GM12878 (cell line): ENCODE measurements around the gene AKAP9. TPM values are rescaled to one million over a fixed set of nuclear protein-coding genes. Genes with fewer than 3 reads are reported as not detected.
A peak's percentile ranks its signal among the peaks of the same experiment; 100 is the strongest.

Experiments used
- ATAC-seq: fragments of 200-7000 bp; cut with Tn5 transposase; 3 replicates; pipeline ENCODE4 v1.9.1; 2020; ENCODE audit warnings: mild to moderate bottlenecking, moderate library complexity
- BruUV-seq: library from RNA; stranded (reverse); fragments of 400-500 nt; replicated peaks from 2 replicates; lab custom pipeline; 2021; lab: Mats Ljungman, UMichigan
- CTCF ChIA-PET: fragments of 300-600 bp; sonication (Branson Sonifier 250); formaldehyde crosslinking; extraction: SDS; loops from one replicate; lab custom pipeline; 2021; ENCODE audit warnings: inconsistent platforms; lab: Yijun Ruan, JAX
- POLR2A ChIA-PET: fragments of 350-600 bp; formaldehyde crosslinking; extraction: SDS; loops from one replicate; lab custom pipeline; 2021; ENCODE audit warnings: inconsistent platforms; lab: Charles Lee
- RAD21 ChIA-PET: fragments of 300-600 bp; sonication (Branson Sonifier 250); formaldehyde crosslinking; loops from one replicate; lab custom pipeline; 2023; ENCODE audit warnings: antibody characterized with exemption; ENCODE audit not compliant: unreplicated experiment; lab: Charles Lee
- SMC1A ChIA-PET: fragments of 300-600 bp; sonication (Branson Sonifier 250); formaldehyde crosslinking; loops from one replicate; lab custom pipeline; 2023; ENCODE audit not compliant: unreplicated experiment, uncharacterized antibody; lab: Charles Lee
- DNase-seq: peaks from one replicate; pipeline ENCODE4 v3.0.0-alpha.2; 2011; ENCODE audit warnings: low read depth, low spot score
- FAIRE-seq: peaks from 3 replicates; lab custom pipeline; 2011; peaks lifted over from hg19 to GRCh38; lab: Jason Lieb, UNC
- H2AFZ ChIP-seq: 2 replicates; pipeline ENCODE4 v1.6.0; 2011; ENCODE audit warnings: low read depth, low read length, control low read depth; ENCODE audit not compliant: control insufficient read depth
- H3K27ac ChIP-seq: 2 replicates; pipeline ENCODE4 v1.5.1; 2011; ENCODE audit warnings: control low read depth; ENCODE audit not compliant: control insufficient read depth, insufficient read depth
- H3K27me3 ChIP-seq, 2 experiments: replicated peaks in 1 of 2; 2 replicates each; pipeline versions ENCODE4 v1.6.0 to v1.6.1; 2011; ENCODE audit warnings: low read length in 1 of 2; ENCODE audit not compliant: control insufficient read depth in 2 of 2, insufficient read depth in 2 of 2
- H3K36me3 ChIP-seq, 2 experiments: 2 replicates each; pipeline ENCODE4 v1.5.1; 2011; ENCODE audit warnings: low read length in 1 of 2; ENCODE audit not compliant: control insufficient read depth in 2 of 2, insufficient read depth in 2 of 2
- H3K4me1 ChIP-seq: 2 replicates; pipeline ENCODE4 v1.6.1; 2011; ENCODE audit warnings: mild to moderate bottlenecking, low read length, moderate library complexity, mixed read lengths; ENCODE audit not compliant: control insufficient read depth, insufficient read depth
- H3K4me2 ChIP-seq: 2 replicates; pipeline ENCODE4 v1.6.0; 2011; ENCODE audit warnings: control low read depth; ENCODE audit not compliant: control insufficient read depth, insufficient read depth
- H3K4me3 ChIP-seq: fragments of 200-600 bp; sonication (generic); 2 replicates; pipeline ENCODE4 v1.5.1; 2016
- H3K79me2 ChIP-seq: 2 replicates; pipeline ENCODE4 v1.6.0; 2011; ENCODE audit warnings: low read length; ENCODE audit not compliant: control insufficient read depth, insufficient read depth
- H3K9ac ChIP-seq: 2 replicates; pipeline ENCODE4 v1.8.0; 2011; ENCODE audit warnings: low read length, control low read depth, mixed read lengths; ENCODE audit not compliant: control insufficient read depth, insufficient read depth
- H3K9me3 ChIP-seq: replicated peaks from 3 replicates; pipeline ENCODE4 v1.5.1; 2011; ENCODE audit warnings: mild to moderate bottlenecking, low read length; ENCODE audit not compliant: control insufficient read depth, insufficient read depth
- H4K20me1 ChIP-seq: 2 replicates; pipeline ENCODE4 v1.6.0; 2011; ENCODE audit not compliant: control insufficient read depth, insufficient read depth
- ASH2L ChIP-seq: fragments of 300-600, 200-600 bp; sonication (generic); IDR thresholded peaks from 2 replicates; pipeline ENCODE4 v1.6.1; 2017; ENCODE audit warnings: low read depth, mild to moderate bottlenecking, borderline replicate concordance
- BCL11A ChIP-seq: IDR thresholded peaks from 2 replicates; pipeline ENCODE4 v1.6.1; 2011; ENCODE audit warnings: low read depth, low read length
- BCL3 ChIP-seq: IDR thresholded peaks from 2 replicates; pipeline ENCODE4 v1.6.1; 2011; ENCODE audit warnings: borderline replicate concordance, low read depth, mild to moderate bottlenecking, moderate library complexity, low read length; ENCODE audit not compliant: insufficient read depth, poor library complexity, severe bottlenecking
- CBFB ChIP-seq: IDR thresholded peaks from 2 replicates; pipeline ENCODE4 v1.6.1; 2016; ENCODE audit warnings: antibody characterized with exemption, low read depth
- CHD2 ChIP-seq: IDR thresholded peaks from 2 replicates; pipeline ENCODE4 v1.6.1; 2011; ENCODE audit warnings: low read depth, low read length, improper control_type of control experiment, borderline replicate concordance
- CTCF ChIP-seq, 3 experiments: IDR thresholded peaks in 2 of 3; conservative IDR thresholded peaks in 1 of 3; 2 replicates each; pipeline ENCODE4 v1.5.1; 2011; ENCODE audit warnings: low read depth in 3 of 3, low read length in 3 of 3, mild to moderate bottlenecking in 3 of 3, control low read depth in 2 of 3, moderate library complexity in 2 of 3, inconsistent platforms in 1 of 3, mixed read lengths in 1 of 3; ENCODE audit not compliant: control insufficient read depth in 2 of 3, insufficient read depth in 1 of 3; ENCODE audit errors: extremely low read depth in 1 of 3
- EED ChIP-seq: sonication (generic); IDR thresholded peaks from 2 replicates; pipeline ENCODE4 v1.6.1; 2016; ENCODE audit warnings: antibody characterized with exemption, low read depth
- EP300 ChIP-seq, 2 experiments: fragments of 150-350 bp in 1 of 2; IDR thresholded peaks; 2 replicates each; pipeline ENCODE4 v1.6.1; 2011 to 2012; ENCODE audit warnings: low read depth in 2 of 2, low read length in 2 of 2, borderline replicate concordance in 1 of 2, improper control_type of control experiment in 1 of 2, inconsistent platforms in 1 of 2; ENCODE audit not compliant: control insufficient read depth in 1 of 2
- EZH2 ChIP-seq: IDR thresholded peaks from 2 replicates; pipeline ENCODE4 v1.6.1; 2012; ENCODE audit warnings: low read depth, mild to moderate bottlenecking, control low read depth, inconsistent platforms, low read length, borderline replicate concordance; ENCODE audit not compliant: control insufficient read depth
- IKZF1 ChIP-seq: fragments of 450-650 bp; conservative IDR thresholded peaks from 2 replicates; pipeline ENCODE4 v1.6.1; 2017; ENCODE audit warnings: antibody characterized with exemption, mild to moderate bottlenecking
- IKZF2 ChIP-seq, 2 experiments: fragments of 450-650 bp; IDR thresholded peaks; 2 replicates each; pipeline ENCODE4 v1.6.1; 2017; ENCODE audit warnings: mild to moderate bottlenecking in 2 of 2, moderate library complexity in 2 of 2
- LARP7 ChIP-seq: fragments of 450-650 bp; IDR thresholded peaks from 2 replicates; pipeline ENCODE4 v1.6.1; 2017; ENCODE audit warnings: mild to moderate bottlenecking
- MEF2B ChIP-seq: fragments of 450-650 bp; IDR thresholded peaks from 2 replicates; pipeline ENCODE4 v1.6.1; 2018; ENCODE audit warnings: mild to moderate bottlenecking, moderate library complexity; ENCODE audit not compliant: partially characterized antibody, poor library complexity, severe bottlenecking
- NBN ChIP-seq: fragments of 450-650 bp; IDR thresholded peaks from 2 replicates; pipeline ENCODE4 v1.6.1; 2016
- NFYB ChIP-seq: IDR thresholded peaks from 2 replicates; pipeline ENCODE4 v1.6.1; 2011; ENCODE audit warnings: low read depth, mild to moderate bottlenecking, low read length, improper control_type of control experiment, moderate library complexity; ENCODE audit not compliant: insufficient read depth
- PML ChIP-seq: IDR thresholded peaks from 2 replicates; pipeline ENCODE4 v1.6.1; 2012; ENCODE audit warnings: low read length, inconsistent platforms
- RBBP5 ChIP-seq: fragments of 200-600 bp; sonication (generic); conservative IDR thresholded peaks from 2 replicates; pipeline ENCODE4 v1.6.1; 2016
- RFX5 ChIP-seq: IDR thresholded peaks from 2 replicates; pipeline ENCODE4 v1.6.1; 2011; ENCODE audit warnings: low read depth, low read length, improper control_type of control experiment
- SMC3 ChIP-seq: IDR thresholded peaks from 2 replicates; pipeline ENCODE4 v1.6.1; 2011; ENCODE audit warnings: low read length, improper control_type of control experiment, borderline replicate concordance
- SREBF1 ChIP-seq: IDR thresholded peaks from 2 replicates; pipeline ENCODE4 v1.6.1; 2012; ENCODE audit warnings: mild to moderate bottlenecking, low read length
- STAT1 ChIP-seq: fragments of 450-650 bp; conservative IDR thresholded peaks from 2 replicates; pipeline ENCODE4 v1.6.1; 2014; ENCODE audit warnings: antibody characterized with exemption, mild to moderate bottlenecking
- WGBS: methylation state at CpG from one replicate; pipeline ENCODE4 v1.1.6; 2016; ENCODE audit warnings: low lambda C conversion rate; ENCODE audit not compliant: insufficient replicate concordance, insufficient coverage; ENCODE audit errors: missing lambda C conversion rate; 5-methylcytosine and 5-hydroxymethylcytosine counted together
- in situ Hi-C: fragments of 300-500 bp; cut with MboI; formaldehyde crosslinking; loops from 9 replicates; pipeline ENCODE4 v1.14.3; 2018; ENCODE audit warnings: mixed read lengths
- intact Hi-C: fragments of 100-400 bp; cut with micrococcal nuclease; formaldehyde crosslinking; loops from one replicate; pipeline ENCODE4 v1.14.2; 2022; ENCODE audit not compliant: unreplicated experiment
- polyA plus RNA-seq, 11 experiments: library from polyadenylated mRNA; depleted of rRNA in 4 of 11; unstranded in 6 of 11; stranded (reverse) in 5 of 11; fragments of >200 nt; fragmentation: Nextera tagmentation in 4 of 11; fragmentation: Illumina TruSeq in 1 of 11; extraction: Ambion mirVana in 4 of 11; extraction: Trizol in 1 of 11; gene quantifications; 1 replicate in 1 of 11; 2 replicates in 10 of 11; pipeline versions ENCODE4 v1.2.1 to v1.2.3, GENCODE V29; 2011 to 2016; ENCODE audit warnings: inconsistent platforms in 2 of 11, missing spikeins in 2 of 11, low read depth in 1 of 11
- total RNA-seq, 4 experiments: library from RNA; depleted of rRNA in 3 of 4; stranded (reverse); fragments of >200 nt in 3 of 4; fragmentation: Illumina TruSeq in 1 of 4; extraction: Trizol in 1 of 4; gene quantifications; 2 replicates each; pipeline versions ENCODE4 v1.2.1 to v1.2.3, GENCODE V29; 2013 to 2021

AKAP9 gene
- total and polyA plus RNA-seq, 10 of the 15 experiments (the other 5 are each of a cell fraction or from before 2014, with no cell fraction given): 21.1 to 62.8 (median 31.6) TPM

GRCh38 chr7:92133737-92134270 is 193.1 kb downstream of the AKAP9 start:
- CTCF ChIA-PET: interaction anchor here (1.0 to 2.5 kb wide), 2 partner anchors 187 to 315 kb away, joined by 3 to 9 read pairs; no protein-coding TSS in a partner anchor
- peaks cover 3% of the 10 kb centered on the region; the same call in 1 of the 2 replicates for H3K4me1 ChIP-seq
- BruUV-seq: no TSS peak
- in situ Hi-C loops: no loop called here
- POLR2A ChIA-PET: interaction anchor here (0.6 to 2.0 kb wide), 10 partner anchors 18 to 315 kb away, joined by 3 to 8 read pairs (median 4); partner anchors contain the start of genes ANKIB1, GATAD1 and KRIT1
- H3K27me3 ChIP-seq: no peaks in the 10 kb centered on the region
- intact Hi-C loops: loop anchor here (2.0 to 5.0 kb wide), 4 partner anchors 113 to 315 kb away; partner anchors contain the start of genes AKAP9, ANKIB1, KRIT1 and MTERF1
- H3K27ac ChIP-seq: peak overlapping the region; percentile 99
- H3K4me3 ChIP-seq: peak overlapping the region; percentile 79
- H3K9me3 ChIP-seq: no peaks in the 10 kb centered on the region; the same call in 2 of the 3 replicates
- FAIRE-seq (no peak), DNase-seq (no peak), ATAC-seq (peak; percentile 57)
- RAD21 ChIA-PET: no interaction called here
- H3K4me2 ChIP-seq: peak overlapping the region; percentile 71
- H4K20me1 ChIP-seq: no peaks in the 10 kb centered on the region
- H3K79me2 ChIP-seq: peaks cover 50% of the 10 kb centered on the region
- SMC1A ChIA-PET: interaction anchor here (0.9 to 2.0 kb wide), 4 partner anchors 9 to 314 kb away, joined by 3 to 11 read pairs (median 6); partner anchors contain the start of gene GATAD1
- H3K36me3 ChIP-seq: peaks cover 0 to 3% of the 10 kb centered on the region in 2 experiments; a peak in 1 of 4 replicates
- 1% methylated on average over 42 of the region's 42 CpGs for WGBS
- H2AFZ ChIP-seq: peak overlapping the region; percentile 99
- peak overlapping the region; percentile 94 for H3K9ac ChIP-seq
- TF ChIP-seq SREBF1: no peak
- TF ChIP-seq CBFB: peak; percentile 100
- TF ChIP-seq ASH2L: no peak
- no peak for TF ChIP-seq PML
- 0 out of 2 replicates have a peak, but pooled peaks have one; percentile 39 for TF ChIP-seq STAT1
- TF ChIP-seq BCL11A: 0 out of 2 replicates have a peak, but pooled peaks have one; percentile 27
- no peak for TF ChIP-seq RFX5
- no peak for TF ChIP-seq NFYB
- TF ChIP-seq CTCF (IDR thresholded peaks at IDR 0.05 in 2 of 3, conservative IDR thresholded peaks at IDR 0.05 in 1 of 3; ENCODE audit: control insufficient read depth in 2 of 3, extremely low read depth in 1 of 3, insufficient read depth in 1 of 3, low read depth in 3 of 3, low read length in 3 of 3): peak; percentile 55 to 76 (median 70)
- peak; percentile 75; the same call in 1 of the 2 replicates for TF ChIP-seq LARP7
- peak in 1 of 2 experiments; percentile 33; a peak in 1 of 4 replicates for TF ChIP-seq EP300 (IDR thresholded peaks at IDR 0.05; ENCODE audit: borderline replicate concordance in 1 of 2, control insufficient read depth in 1 of 2, low read depth in 2 of 2, low read length in 2 of 2)
- no peak; the same call in 1 of the 2 replicates for TF ChIP-seq SMC3
- TF ChIP-seq RBBP5: no peak
- peak; percentile 100 for TF ChIP-seq EZH2
- TF ChIP-seq IKZF2 (IDR thresholded peaks at IDR 0.05): peak; percentile 76 to 87
- no peak for TF ChIP-seq CHD2
- TF ChIP-seq MEF2B: peak; percentile 43
- peak; percentile 88 for TF ChIP-seq NBN
- TF ChIP-seq EED: peak; percentile 95
- TF ChIP-seq IKZF1: peak; percentile 90
- peak; percentile 16 for TF ChIP-seq BCL3
